ENCODE measurements around the gene ZDHHC7.
A peak's percentile ranks its signal among the peaks of the same experiment; 100 is the strongest.

The ZDHHC7 gene

DNA sequence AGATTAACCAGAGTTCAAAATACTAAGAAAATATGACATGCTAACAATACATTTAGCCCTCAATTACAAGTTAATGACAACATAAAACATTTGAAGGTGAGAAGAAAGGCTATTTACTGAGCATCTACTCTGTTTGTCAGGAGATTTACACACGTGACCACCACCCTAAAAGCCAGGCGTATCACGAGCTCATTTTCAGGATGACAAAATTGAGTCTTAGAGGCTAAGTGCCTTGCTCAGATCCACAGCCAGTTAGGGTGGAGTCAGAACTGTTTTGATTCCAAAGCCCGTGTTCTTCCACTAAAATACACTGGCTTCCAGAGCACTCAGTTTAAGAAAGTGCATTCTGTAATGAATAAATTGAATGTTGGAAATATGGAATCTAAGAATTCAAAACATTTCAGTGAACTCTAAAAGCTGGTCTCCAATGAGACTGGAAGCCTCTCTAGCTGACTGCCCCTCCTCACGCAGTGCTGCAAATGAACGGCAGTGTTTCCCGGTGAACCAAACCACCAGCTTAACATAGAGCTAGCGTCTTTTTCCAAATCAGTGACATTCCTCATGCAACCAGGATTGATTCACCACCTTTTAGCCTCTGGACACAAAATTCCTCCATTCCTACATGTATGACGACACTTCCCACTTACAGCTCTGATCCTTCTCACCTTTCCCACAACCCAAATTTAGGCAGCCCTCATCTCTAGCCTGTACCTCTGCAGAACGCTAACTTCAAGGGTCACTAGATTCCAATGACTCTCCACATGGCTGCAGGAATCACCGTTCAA is 5.9 kb downstream of the ZDHHC7 start (continued):
- TF ChIP-seq, protein P1, sequence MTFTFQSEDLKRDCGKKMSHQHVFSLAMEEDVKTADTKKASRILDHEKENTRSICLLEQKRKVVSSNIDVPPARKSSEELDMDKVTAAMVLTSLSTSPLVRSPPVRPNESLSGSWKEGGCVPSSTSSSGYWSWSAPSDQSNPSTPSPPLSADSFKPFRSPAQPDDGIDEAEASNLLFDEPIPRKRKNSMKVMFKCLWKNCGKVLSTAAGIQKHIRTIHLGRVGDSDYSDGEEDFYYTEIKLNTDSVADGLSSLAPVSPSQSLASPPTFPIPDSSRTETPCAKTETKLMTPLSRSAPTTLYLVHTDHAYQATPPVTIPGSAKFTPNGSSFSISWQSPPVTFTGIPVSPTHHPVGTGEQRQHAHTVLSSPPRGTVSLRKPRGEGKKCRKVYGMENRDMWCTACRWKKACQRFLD (tag by site-specific recombination; IDR thresholded peaks at IDR 0.05) = no peak

DNA sequence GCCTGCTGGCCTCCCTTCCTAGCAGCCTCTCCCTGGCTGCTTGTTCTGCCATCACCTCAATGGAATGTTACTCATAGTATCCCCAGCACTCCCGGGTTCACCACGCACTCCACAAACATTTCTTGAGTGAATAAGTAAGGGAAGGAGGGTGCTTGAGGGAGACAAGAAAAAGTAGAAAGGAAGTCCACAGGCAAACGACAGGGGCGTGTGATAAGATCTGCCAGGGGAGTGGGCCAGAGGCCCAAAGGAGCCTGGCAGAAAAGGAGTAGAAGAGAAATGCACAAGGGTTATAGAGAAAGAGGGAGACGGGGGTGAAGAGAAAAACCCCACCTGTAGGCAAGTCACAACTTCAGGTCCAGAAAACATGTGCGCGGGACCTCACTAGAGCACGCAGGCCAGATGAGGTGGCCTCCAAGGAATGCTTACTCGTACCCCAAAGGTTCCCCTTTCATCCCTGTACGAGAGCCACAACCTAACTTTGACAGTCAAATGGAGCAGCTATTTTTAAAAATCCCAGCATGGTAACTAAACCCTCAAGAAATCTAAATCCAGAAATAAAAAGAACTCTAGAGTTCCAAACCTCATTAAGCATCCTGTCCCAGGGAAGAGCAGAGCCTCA is 6.6 kb downstream of the ZDHHC7 start:
- TF ChIP-seq PRDM1 (tag by site-specific recombination; IDR thresholded peaks at IDR 0.05) (0 out of 2 replicates have a peak, but pooled peaks have one; percentile 9), SALL2 (tag by site-specific recombination; IDR thresholded peaks at IDR 0.05; ENCODE audit: borderline replicate concordance) (no peak), ZNF341 (tag by site-specific recombination; IDR thresholded peaks at IDR 0.05; ENCODE audit: low read depth) (no peak), ZNF600 (tag by site-specific recombination; IDR thresholded peaks at IDR 0.05) (peak; percentile 55; the same call in 1 of the 2 replicates), ZNF548 (tag by site-specific recombination; IDR thresholded peaks at IDR 0.05) (no peak), ZNF621 (tag by site-specific recombination; IDR thresholded peaks at IDR 0.05) (no peak), ZNF223 (tag by site-specific recombination; IDR thresholded peaks at IDR 0.05) (no peak), ZNF561 (tag by site-specific recombination; IDR thresholded peaks at IDR 0.05; ENCODE audit: borderline replicate concordance) (no peak), GLIS1 (tag by site-specific recombination; IDR thresholded peaks at IDR 0.05) (peak; percentile 10; the same call in 1 of the 2 replicates), ZNF624 (tag by site-specific recombination; IDR thresholded peaks at IDR 0.05) (no peak)
- ChIA-PET POLR2A (interaction anchor here (0.6 kb wide), 1 partner anchor 26 kb away, joined by 3 read pairs; no protein-coding TSS in a partner anchor), CTCF (interaction anchor here (0.6 to 1.8 kb wide), 4 partner anchors 22 to 266 kb away, joined by 3 to 11 read pairs (median 3); no protein-coding TSS in a partner anchor)
- Histone ChIP-seq H3K27ac (ENCODE audit: extremely low read depth, low read depth, low read length) (no peak overlapping the region), H3K9me3 (ENCODE audit: control insufficient read depth, insufficient read depth, low read depth, low read length) (no peaks in the 10 kb centered on the region), H3K4me3 (ENCODE audit: low read depth, low read length) (no peak overlapping the region), H3K36me3 (ENCODE audit: control insufficient read depth in 2 of 2, insufficient read depth in 1 of 2, low read length in 2 of 2) (peaks cover 0 to 6% of the 10 kb centered on the region in 2 experiments; a peak in 2 of 3 replicates), H3K4me1 (ENCODE audit: control insufficient read depth, insufficient read depth, low read length) (peaks cover 12% of the 10 kb centered on the region; the same call in 1 of the 2 replicates)

DNA sequence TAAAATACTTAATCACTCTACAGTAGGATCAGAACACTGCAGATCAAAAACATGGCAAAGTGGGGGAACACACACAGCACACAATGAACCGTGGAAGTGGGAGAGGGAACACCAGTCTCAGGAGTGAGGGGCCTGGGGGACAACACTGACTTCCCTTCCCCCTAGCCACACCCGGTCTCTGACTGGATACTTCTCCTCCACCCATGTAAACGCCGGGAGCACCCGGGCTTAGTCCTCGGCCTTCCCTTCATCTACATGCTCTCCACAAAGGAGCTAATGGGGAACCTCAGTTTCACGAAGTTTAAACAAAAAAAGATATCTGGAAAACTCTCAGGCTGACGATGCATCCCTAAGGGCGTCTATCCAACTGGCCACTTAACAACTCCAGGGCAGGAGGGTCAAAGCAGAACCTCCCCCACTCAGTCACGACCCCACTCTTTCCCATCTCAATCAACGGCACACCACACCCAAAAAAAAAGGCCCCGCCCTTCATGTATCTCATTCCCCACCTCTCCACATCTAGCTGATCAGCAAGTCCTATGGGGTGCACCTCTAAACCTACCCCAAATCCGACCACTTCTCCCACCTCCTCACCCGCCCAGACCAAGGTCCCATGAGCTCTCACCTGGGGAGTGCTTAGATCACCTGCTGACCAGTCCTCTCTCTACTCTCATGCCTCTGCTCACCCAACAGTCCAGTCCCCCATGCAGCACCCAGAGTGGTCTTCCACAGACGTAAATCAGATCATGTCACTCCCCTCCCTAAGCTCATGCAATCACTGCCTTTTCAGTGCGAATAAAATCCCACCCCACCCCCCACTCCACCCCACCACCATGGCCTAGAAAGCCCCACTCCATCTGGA is 7.4 kb downstream of the ZDHHC7 start:
- Histone ChIP-seq H3K9me3 (ENCODE audit: control insufficient read depth, insufficient read depth, low read depth, low read length) (no peaks in the 10 kb centered on the region), H3K36me3 (ENCODE audit: control insufficient read depth in 2 of 2, insufficient read depth in 1 of 2, low read length in 2 of 2) (peaks cover 0 to 6% of the 10 kb centered on the region in 2 experiments; a peak in 2 of 3 replicates), H3K4me3 (ENCODE audit: low read depth, low read length) (no peak overlapping the region), H3K27ac (ENCODE audit: extremely low read depth, low read depth, low read length) (no peak overlapping the region), H3K4me1 (ENCODE audit: control insufficient read depth, insufficient read depth, low read length) (peaks cover 12% of the 10 kb centered on the region; the same call in 1 of the 2 replicates)
- ChIA-PET CTCF (interaction anchor here (0.6 to 1.8 kb wide), 2 partner anchors 33 to 62 kb away, joined by 3 to 11 read pairs; no protein-coding TSS in a partner anchor), POLR2A (interaction anchor here (0.6 kb wide), 1 partner anchor 26 kb away, joined by 3 read pairs; no protein-coding TSS in a partner anchor)
- TF ChIP-seq ZNF48 (tag by site-specific recombination; IDR thresholded peaks at IDR 0.05) = no peak
- TF ChIP-seq SCRT2 (tag by site-specific recombination; IDR thresholded peaks at IDR 0.05) = no peak
- no peak for TF ChIP-seq ZNF561 (tag by site-specific recombination; IDR thresholded peaks at IDR 0.05; ENCODE audit: borderline replicate concordance)
- TF ChIP-seq GFI1B (tag by site-specific recombination; IDR thresholded peaks at IDR 0.05) = no peak
- TF ChIP-seq ZNF785 (tag by site-specific recombination; IDR thresholded peaks at IDR 0.05) = no peak
- peak; percentile 94 for TF ChIP-seq KLF1 (tag by site-specific recombination; IDR thresholded peaks at IDR 0.05)
- TF ChIP-seq ZFHX2 (tag by site-specific recombination; conservative IDR thresholded peaks at IDR 0.05) = no peak
- TF ChIP-seq, protein P2, sequence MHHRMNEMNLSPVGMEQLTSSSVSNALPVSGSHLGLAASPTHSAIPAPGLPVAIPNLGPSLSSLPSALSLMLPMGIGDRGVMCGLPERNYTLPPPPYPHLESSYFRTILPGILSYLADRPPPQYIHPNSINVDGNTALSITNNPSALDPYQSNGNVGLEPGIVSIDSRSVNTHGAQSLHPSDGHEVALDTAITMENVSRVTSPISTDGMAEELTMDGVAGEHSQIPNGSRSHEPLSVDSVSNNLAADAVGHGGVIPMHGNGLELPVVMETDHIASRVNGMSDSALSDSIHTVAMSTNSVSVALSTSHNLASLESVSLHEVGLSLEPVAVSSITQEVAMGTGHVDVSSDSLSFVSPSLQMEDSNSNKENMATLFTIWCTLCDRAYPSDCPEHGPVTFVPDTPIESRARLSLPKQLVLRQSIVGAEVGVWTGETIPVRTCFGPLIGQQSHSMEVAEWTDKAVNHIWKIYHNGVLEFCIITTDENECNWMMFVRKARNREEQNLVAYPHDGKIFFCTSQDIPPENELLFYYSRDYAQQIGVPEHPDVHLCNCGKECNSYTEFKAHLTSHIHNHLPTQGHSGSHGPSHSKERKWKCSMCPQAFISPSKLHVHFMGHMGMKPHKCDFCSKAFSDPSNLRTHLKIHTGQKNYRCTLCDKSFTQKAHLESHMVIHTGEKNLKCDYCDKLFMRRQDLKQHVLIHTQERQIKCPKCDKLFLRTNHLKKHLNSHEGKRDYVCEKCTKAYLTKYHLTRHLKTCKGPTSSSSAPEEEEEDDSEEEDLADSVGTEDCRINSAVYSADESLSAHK (tag by site-specific recombination; IDR thresholded peaks at IDR 0.05) = no peak
- TF ChIP-seq ZNF174 (tag by site-specific recombination; IDR thresholded peaks at IDR 0.05) = no peak
- no peak for TF ChIP-seq ZNF433 (tag by site-specific recombination; IDR thresholded peaks at IDR 0.05; ENCODE audit: low read depth)
- no peak for TF ChIP-seq ZNF221 (tag by site-specific recombination; IDR thresholded peaks at IDR 0.05; ENCODE audit: borderline replicate concordance)
- TF ChIP-seq, protein P3, sequence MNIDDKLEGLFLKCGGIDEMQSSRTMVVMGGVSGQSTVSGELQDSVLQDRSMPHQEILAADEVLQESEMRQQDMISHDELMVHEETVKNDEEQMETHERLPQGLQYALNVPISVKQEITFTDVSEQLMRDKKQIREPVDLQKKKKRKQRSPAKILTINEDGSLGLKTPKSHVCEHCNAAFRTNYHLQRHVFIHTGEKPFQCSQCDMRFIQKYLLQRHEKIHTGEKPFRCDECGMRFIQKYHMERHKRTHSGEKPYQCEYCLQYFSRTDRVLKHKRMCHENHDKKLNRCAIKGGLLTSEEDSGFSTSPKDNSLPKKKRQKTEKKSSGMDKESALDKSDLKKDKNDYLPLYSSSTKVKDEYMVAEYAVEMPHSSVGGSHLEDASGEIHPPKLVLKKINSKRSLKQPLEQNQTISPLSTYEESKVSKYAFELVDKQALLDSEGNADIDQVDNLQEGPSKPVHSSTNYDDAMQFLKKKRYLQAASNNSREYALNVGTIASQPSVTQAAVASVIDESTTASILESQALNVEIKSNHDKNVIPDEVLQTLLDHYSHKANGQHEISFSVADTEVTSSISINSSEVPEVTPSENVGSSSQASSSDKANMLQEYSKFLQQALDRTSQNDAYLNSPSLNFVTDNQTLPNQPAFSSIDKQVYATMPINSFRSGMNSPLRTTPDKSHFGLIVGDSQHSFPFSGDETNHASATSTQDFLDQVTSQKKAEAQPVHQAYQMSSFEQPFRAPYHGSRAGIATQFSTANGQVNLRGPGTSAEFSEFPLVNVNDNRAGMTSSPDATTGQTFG (tag by site-specific recombination; IDR thresholded peaks at IDR 0.05; ENCODE audit: borderline replicate concordance) = no peak
- TF ChIP-seq, protein P4, sequence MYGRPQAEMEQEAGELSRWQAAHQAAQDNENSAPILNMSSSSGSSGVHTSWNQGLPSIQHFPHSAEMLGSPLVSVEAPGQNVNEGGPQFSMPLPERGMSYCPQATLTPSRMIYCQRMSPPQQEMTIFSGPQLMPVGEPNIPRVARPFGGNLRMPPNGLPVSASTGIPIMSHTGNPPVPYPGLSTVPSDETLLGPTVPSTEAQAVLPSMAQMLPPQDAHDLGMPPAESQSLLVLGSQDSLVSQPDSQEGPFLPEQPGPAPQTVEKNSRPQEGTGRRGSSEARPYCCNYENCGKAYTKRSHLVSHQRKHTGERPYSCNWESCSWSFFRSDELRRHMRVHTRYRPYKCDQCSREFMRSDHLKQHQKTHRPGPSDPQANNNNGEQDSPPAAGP (tag by site-specific recombination; IDR thresholded peaks at IDR 0.05) = peak; percentile 47

Data from HEK293 (cell line).